Body of pancreas (tissue), 4 donors: Measurements from ENCODE around the gene MLXIP.

Experiments
- CTCF ChIP-seq, 7 experiments: fragments of 450-650 bp in 4 of 7; fragments of 200-600 bp in 3 of 7; sonication (generic) in 3 of 7; IDR thresholded peaks; one replicate each; pipeline ENCODE4 v1.5.1; 2016 to 2019; ENCODE audit warnings: antibody characterized with exemption in 7 of 7
- POLR2A ChIP-seq, 3 donors: fragments of 450-650 bp; IDR thresholded peaks; one replicate each; pipeline ENCODE4 v1.6.1; 2016; ENCODE audit warnings: antibody characterized with exemption in 3 of 3, mild to moderate bottlenecking in 2 of 3

GRCh38 chr12:122166422-122167349 is 88.1 kb downstream of the MLXIP start:
- TF ChIP-seq CTCF (IDR thresholded peaks at IDR 0.05) (no peak), POLR2A (IDR thresholded peaks at IDR 0.05) (no peak)
